Glutamatergic neuron (in vitro differentiated cells): ENCODE results near the gene TKT. TPM values are rescaled to one million over a fixed set of nuclear protein-coding genes. Genes with fewer than 3 reads are reported as not detected.

ENCODE experiments used
- DNase-seq: peaks from one replicate; pipeline ENCODE4 v3.0.0; 2022
- H3K27ac Mint-ChIP-seq: one replicate; pipeline ENCODE4 v1.8.0; 2020; ENCODE audit warnings: mild to moderate bottlenecking, mixed read lengths, inconsistent platforms; ENCODE audit not compliant: unreplicated experiment
- H3K27me3 Mint-ChIP-seq: one replicate; pipeline ENCODE4 v1.8.0; 2020; ENCODE audit warnings: mild to moderate bottlenecking, moderate library complexity, mixed read lengths, inconsistent platforms; ENCODE audit not compliant: unreplicated experiment
- H3K36me3 Mint-ChIP-seq: one replicate; pipeline ENCODE4 v1.8.0; 2020; ENCODE audit warnings: mild to moderate bottlenecking, mixed read lengths, inconsistent platforms; ENCODE audit not compliant: unreplicated experiment
- H3K4me1 Mint-ChIP-seq: one replicate; pipeline ENCODE4 v1.8.0; 2020; ENCODE audit warnings: mild to moderate bottlenecking, low read depth, mixed read lengths, inconsistent platforms; ENCODE audit not compliant: unreplicated experiment
- H3K4me3 Mint-ChIP-seq: one replicate; pipeline ENCODE4 v1.8.0; 2020; ENCODE audit warnings: mild to moderate bottlenecking, mixed read lengths, inconsistent platforms; ENCODE audit not compliant: unreplicated experiment
- H3K9me3 Mint-ChIP-seq: one replicate; pipeline ENCODE4 v1.8.0; 2020; ENCODE audit warnings: mild to moderate bottlenecking, moderate library complexity, mixed read lengths, inconsistent platforms; ENCODE audit not compliant: unreplicated experiment
- long read RNA-seq: library from polyadenylated mRNA; unstranded; transcript quantifications from one replicate; pipeline ENCODE4 v2.0.0, GENCODE V29; 2020; ENCODE audit not compliant: unreplicated experiment
- total RNA-seq: library from RNA; stranded (reverse); fragmentation: NEBNext Ultra II Directional; extraction: Animal tissue kit (Norgen Biotek cat#: 25700); gene quantifications from one replicate; pipeline ENCODE4 v1.2.1, GENCODE V29; 2021; ENCODE audit not compliant: unreplicated experiment
- TF ChIP-seq, protein P1 (sequence below): fragments of 200-600 bp; sonication (generic); IDR thresholded peaks from one replicate; pipeline ENCODE4 v1.5.0; 2021; ENCODE audit not compliant: partially characterized antibody, unreplicated experiment

The TKT gene, protein sequence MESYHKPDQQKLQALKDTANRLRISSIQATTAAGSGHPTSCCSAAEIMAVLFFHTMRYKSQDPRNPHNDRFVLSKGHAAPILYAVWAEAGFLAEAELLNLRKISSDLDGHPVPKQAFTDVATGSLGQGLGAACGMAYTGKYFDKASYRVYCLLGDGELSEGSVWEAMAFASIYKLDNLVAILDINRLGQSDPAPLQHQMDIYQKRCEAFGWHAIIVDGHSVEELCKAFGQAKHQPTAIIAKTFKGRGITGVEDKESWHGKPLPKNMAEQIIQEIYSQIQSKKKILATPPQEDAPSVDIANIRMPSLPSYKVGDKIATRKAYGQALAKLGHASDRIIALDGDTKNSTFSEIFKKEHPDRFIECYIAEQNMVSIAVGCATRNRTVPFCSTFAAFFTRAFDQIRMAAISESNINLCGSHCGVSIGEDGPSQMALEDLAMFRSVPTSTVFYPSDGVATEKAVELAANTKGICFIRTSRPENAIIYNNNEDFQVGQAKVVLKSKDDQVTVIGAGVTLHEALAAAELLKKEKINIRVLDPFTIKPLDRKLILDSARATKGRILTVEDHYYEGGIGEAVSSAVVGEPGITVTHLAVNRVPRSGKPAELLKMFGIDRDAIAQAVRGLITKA
- 265 TPM for total RNA-seq
- long read RNA-seq, full-length matches to known transcripts: 292 of 317 reads
- long read RNA-seq, partial matches to known transcripts: 12 of 317 reads
- long read RNA-seq, other reads (novel, unspliced or antisense): 13 of 317 reads

DNA sequence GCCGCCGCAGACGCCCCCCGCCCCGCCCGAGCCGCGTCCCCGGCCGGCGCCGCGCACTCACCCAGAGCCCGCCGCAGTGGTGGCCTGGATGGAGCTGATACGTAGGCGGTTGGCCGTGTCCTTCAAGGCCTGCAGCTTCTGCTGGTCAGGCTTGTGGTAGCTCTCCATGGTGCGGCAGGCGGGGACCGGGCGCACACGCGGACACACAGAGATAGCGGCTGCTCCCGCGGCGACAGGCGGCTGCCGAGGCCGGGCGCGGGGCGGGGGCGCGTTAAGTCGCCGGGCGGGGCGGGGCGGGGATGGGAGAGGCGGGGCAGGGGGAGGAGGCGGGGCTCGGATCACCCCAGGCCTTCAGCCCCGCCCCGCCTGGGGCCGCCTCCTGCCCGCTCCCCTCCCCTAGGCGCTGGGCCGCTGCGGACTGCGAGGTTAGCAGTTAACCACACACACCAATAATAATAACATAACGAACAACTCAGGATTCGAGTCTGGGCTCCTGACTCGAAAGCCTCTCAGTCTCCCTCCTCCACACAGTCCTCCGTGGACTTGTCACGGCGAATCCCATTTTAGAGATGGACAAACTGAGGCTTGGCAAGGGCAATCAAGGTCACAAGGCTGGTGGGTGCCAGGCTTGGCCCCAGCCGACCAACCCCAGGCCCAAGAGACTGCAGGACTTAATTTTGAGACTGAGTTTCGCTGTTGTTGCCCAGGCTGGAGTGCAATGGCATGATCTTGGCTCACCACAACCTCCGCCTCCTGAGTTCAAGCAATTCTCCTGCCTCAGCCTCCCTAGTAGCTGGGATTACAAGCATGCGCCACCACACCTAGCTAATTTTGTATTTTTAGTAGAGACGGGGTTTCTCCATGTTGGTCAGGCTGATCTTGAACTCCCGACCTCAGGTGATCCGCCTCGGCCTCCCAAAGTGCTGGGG is at the start of gene TKT:
TSS of gene TKT (minus strand) at position 248 of the 929 bp plus-strand sequence. CDS start at position 168, 80 bp downstream.
- H3K27ac Mint-ChIP-seq: peak within 1 kb of the TSS; percentile 89
- TF ChIP-seq, protein P1, sequence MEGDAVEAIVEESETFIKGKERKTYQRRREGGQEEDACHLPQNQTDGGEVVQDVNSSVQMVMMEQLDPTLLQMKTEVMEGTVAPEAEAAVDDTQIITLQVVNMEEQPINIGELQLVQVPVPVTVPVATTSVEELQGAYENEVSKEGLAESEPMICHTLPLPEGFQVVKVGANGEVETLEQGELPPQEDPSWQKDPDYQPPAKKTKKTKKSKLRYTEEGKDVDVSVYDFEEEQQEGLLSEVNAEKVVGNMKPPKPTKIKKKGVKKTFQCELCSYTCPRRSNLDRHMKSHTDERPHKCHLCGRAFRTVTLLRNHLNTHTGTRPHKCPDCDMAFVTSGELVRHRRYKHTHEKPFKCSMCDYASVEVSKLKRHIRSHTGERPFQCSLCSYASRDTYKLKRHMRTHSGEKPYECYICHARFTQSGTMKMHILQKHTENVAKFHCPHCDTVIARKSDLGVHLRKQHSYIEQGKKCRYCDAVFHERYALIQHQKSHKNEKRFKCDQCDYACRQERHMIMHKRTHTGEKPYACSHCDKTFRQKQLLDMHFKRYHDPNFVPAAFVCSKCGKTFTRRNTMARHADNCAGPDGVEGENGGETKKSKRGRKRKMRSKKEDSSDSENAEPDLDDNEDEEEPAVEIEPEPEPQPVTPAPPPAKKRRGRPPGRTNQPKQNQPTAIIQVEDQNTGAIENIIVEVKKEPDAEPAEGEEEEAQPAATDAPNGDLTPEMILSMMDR: no peak
- peaks cover 11% of the 10 kb centered on the region for H3K9me3 Mint-ChIP-seq
- H3K27me3 Mint-ChIP-seq: peaks cover 4% of the 10 kb centered on the region
- no peaks in the 10 kb centered on the region for H3K36me3 Mint-ChIP-seq
- peak; percentile 86 for DNase-seq
- peaks cover 24% of the 10 kb centered on the region for H3K4me1 Mint-ChIP-seq
- peak within 1 kb of the TSS; percentile 92 for H3K4me3 Mint-ChIP-seq

DNA sequence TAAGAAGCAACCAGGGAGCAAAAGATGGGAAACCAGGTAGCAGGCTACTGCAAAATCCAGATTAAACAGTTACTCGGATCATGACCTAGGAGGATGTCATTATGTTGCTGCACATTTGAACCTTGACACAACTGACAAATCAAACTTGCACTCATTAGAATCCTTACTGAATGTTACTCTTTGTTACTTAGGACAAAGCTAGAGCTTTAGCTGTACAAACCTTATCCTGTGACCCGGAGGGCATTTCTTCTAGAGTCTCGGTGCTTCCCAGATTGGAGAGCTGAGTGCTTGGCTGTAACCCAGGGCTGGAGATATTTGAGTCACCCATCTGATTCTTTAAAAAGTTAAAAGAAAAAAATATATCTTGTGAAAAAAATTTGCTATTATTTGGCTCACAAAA is 48.1 kb upstream of the TKT start:
- Mint-ChIP-seq H3K4me3 (no peak overlapping the region), H3K27me3 (no peaks in the 10 kb centered on the region), H3K4me1 (no peaks in the 10 kb centered on the region), H3K9me3 (no peaks in the 10 kb centered on the region), H3K36me3 (no peaks in the 10 kb centered on the region), H3K27ac (no peak overlapping the region)
- no peak for DNase-seq
- TF ChIP-seq, protein P1: no peak

DNA sequence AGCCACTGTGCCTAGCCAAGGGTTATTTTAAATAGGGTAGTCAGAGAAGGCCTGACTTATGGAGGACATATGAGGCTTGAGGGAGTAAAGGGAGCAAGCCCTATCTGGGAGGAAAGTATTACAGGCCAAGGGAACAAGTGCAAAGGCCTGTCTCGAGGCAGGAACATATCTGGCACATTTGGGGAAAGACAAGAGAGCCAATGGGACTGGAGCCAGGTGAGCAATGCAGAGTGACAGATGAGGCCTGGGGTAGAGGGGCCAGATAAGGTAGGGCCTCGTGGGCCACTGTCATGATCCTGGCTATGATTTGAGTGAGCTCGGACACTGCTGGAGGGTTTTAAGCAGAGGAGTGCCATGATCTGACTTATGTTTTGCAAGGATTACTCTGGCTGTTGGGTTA is 47.7 kb upstream of the TKT start:
- Mint-ChIP-seq H3K4me3 (no peak overlapping the region), H3K36me3 (no peaks in the 10 kb centered on the region), H3K27me3 (no peaks in the 10 kb centered on the region), H3K27ac (no peak overlapping the region), H3K9me3 (no peaks in the 10 kb centered on the region), H3K4me1 (no peaks in the 10 kb centered on the region)
- TF ChIP-seq, protein P1: no peak
- no peak for DNase-seq

DNA sequence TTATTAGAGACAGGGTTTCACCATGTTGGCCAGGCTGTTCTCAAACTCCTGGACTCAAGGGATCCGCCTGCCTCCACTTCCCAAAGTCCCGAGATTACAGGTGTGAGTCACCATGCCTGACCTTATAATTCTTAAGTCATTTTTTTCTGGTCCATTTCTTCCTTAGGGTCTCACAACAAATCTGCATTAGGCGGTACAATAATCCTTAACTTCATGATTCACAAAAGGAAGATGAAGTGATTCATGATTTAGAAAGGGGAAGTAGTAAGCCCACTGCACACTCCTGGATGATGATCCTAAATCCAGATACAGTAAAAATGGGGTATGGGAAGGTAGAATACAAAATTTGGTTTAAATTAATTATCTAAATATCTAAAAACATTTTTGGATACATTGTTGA is 45.0 kb upstream of the TKT start:
- Mint-ChIP-seq H3K9me3 (no peaks in the 10 kb centered on the region), H3K27ac (no peak overlapping the region), H3K27me3 (no peaks in the 10 kb centered on the region), H3K4me1 (no peaks in the 10 kb centered on the region), H3K4me3 (no peak overlapping the region), H3K36me3 (no peaks in the 10 kb centered on the region)
- TF ChIP-seq, protein P1: no peak
- DNase-seq: no peak
